ENCODE results near the gene SLC12A4. TPM values are rescaled to one million over a fixed set of nuclear protein-coding genes. Genes with fewer than 3 reads are reported as not detected.

Gene SLC12A4
- total and polyA plus RNA-seq, 2 of the 13 experiments (the other 11 are each of a cell fraction or from before 2014, with no cell fraction given): 65.1 to 84.3 TPM

- no peak; the same call in 1 of the 2 replicates for TF ChIP-seq ZBTB26 (CRISPR knock-in tag; IDR thresholded peaks at IDR 0.05; ENCODE audit: borderline replicate concordance)
- no peak for TF ChIP-seq ZEB1 (IDR thresholded peaks at IDR 0.05; ENCODE audit: insufficient replicate concordance, low read depth)
- no peak for TF ChIP-seq ZNF253 (CRISPR knock-in tag; IDR thresholded peaks at IDR 0.05; ENCODE audit: borderline replicate concordance)
- 0 out of 2 replicates have a peak, but pooled peaks have one; percentile 15 for TF ChIP-seq ZBTB43 (CRISPR knock-in tag; conservative IDR thresholded peaks at IDR 0.05)
- 0 out of 2 replicates have a peak, but pooled peaks have one; percentile 35 for TF ChIP-seq ZNF33B (CRISPR knock-in tag; IDR thresholded peaks at IDR 0.05)
- 0 out of 2 replicates have a peak, but pooled peaks have one; percentile 11 for TF ChIP-seq HNRNPL (IDR thresholded peaks at IDR 0.05; ENCODE audit: low read depth, low read length)
- TF ChIP-seq YEATS4 (CRISPR knock-in tag; IDR thresholded peaks at IDR 0.05; ENCODE audit: borderline replicate concordance): peak; percentile 82; the same call in 1 of the 2 replicates
- TF ChIP-seq ZNF333 (CRISPR knock-in tag; IDR thresholded peaks at IDR 0.05; ENCODE audit: borderline replicate concordance): peak; percentile 83; the same call in 1 of the 2 replicates
- peak; percentile 75 for TF ChIP-seq ARID5B (CRISPR knock-in tag; IDR thresholded peaks at IDR 0.05)
- no peak for TF ChIP-seq GMEB2 (CRISPR knock-in tag; IDR thresholded peaks at IDR 0.05; ENCODE audit: low read depth)
- peak; percentile 43 for TF ChIP-seq ZKSCAN1 (IDR thresholded peaks at IDR 0.05; ENCODE audit: low read length)
- TF ChIP-seq GTF2F1 (IDR thresholded peaks at IDR 0.05; ENCODE audit: low read length): no peak
- TF ChIP-seq EED (CRISPR knock-in tag; IDR thresholded peaks at IDR 0.05): no peak
- no peak for TF ChIP-seq SOX13 (IDR thresholded peaks at IDR 0.05)
- peak in 1 of 2 experiments; percentile 61; a peak in 2 of 4 replicates for TF ChIP-seq SOX13 (CRISPR knock-in tag; conservative IDR thresholded peaks at IDR 0.05 in 1 of 2, IDR thresholded peaks at IDR 0.05 in 1 of 2)
- no peak for TF ChIP-seq ZNF75D (CRISPR knock-in tag; IDR thresholded peaks at IDR 0.05; ENCODE audit: borderline replicate concordance)
- TF ChIP-seq HIVEP1 (CRISPR knock-in tag; IDR thresholded peaks at IDR 0.05): peak; percentile 96
- no peak for TF ChIP-seq ZNF678 (CRISPR knock-in tag; IDR thresholded peaks at IDR 0.05)
- TF ChIP-seq TERF1 (CRISPR knock-in tag; IDR thresholded peaks at IDR 0.05): no peak; the same call in 1 of the 2 replicates
Observed at GRCh38 chr16:67968400-67969253, at the start of gene SLC12A4 (continued).
